HepG2 (cell line): ENCODE measurements around the gene LSM14B. TPM values are rescaled to one million over a fixed set of nuclear protein-coding genes. Genes with fewer than 3 reads are reported as not detected.
"Not testable (repeated sequence)": the region's sequence is repeated elsewhere in the genome, so short reads cannot be mapped to it uniquely, and the experiment has no call there.

Experiments used
- BHLHE40 ChIP-seq: IDR thresholded peaks from 2 replicates; pipeline ENCODE4 v1.6.1; 2011; ENCODE audit warnings: low read length, improper control_type of control experiment
- ELF3 ChIP-seq: IDR thresholded peaks from 2 replicates; pipeline ENCODE4 v1.6.1; 2016; ENCODE audit warnings: missing genetic modification reagents, missing compliant biosample characterization
- FOXO1 ChIP-seq: sonication (generic); formaldehyde crosslinking; IDR thresholded peaks from 2 replicates; pipeline ENCODE4 v1.4.0; 2020; ENCODE audit warnings: missing genetic modification reagents
- GABPB1 ChIP-seq: IDR thresholded peaks from 2 replicates; pipeline ENCODE4 v1.6.1; 2016; ENCODE audit warnings: mild to moderate bottlenecking, missing genetic modification reagents, moderate library complexity, missing compliant biosample characterization
- GATAD2A ChIP-seq: IDR thresholded peaks from 2 replicates; pipeline ENCODE4 v1.6.1; 2016
- ISL2 ChIP-seq: sonication (generic); formaldehyde crosslinking; IDR thresholded peaks from 2 replicates; pipeline ENCODE4 v1.5.0; 2020; ENCODE audit warnings: missing genetic modification reagents
- PHF21A ChIP-seq: sonication (generic); formaldehyde crosslinking; IDR thresholded peaks from 2 replicates; pipeline ENCODE4 v1.5.0; 2020; ENCODE audit warnings: mild to moderate bottlenecking, missing genetic modification reagents
- POGZ ChIP-seq: sonication (generic); formaldehyde crosslinking; IDR thresholded peaks from 2 replicates; pipeline ENCODE4 v1.4.0; 2020; ENCODE audit warnings: mild to moderate bottlenecking, missing genetic modification reagents
- SALL1 ChIP-seq: sonication (generic); formaldehyde crosslinking; IDR thresholded peaks from 2 replicates; pipeline ENCODE4 v1.8.0; 2022; ENCODE audit warnings: mild to moderate bottlenecking, missing genetic modification reagents
- SAP130 ChIP-seq: IDR thresholded peaks from 2 replicates; pipeline ENCODE4 v1.6.1; 2016; ENCODE audit warnings: low read depth
- SOX6 ChIP-seq, 2 experiments: fragments of 450-650 bp in 1 of 2; sonication (generic) in 1 of 2; formaldehyde crosslinking in 1 of 2; IDR thresholded peaks; 2 replicates each; pipeline versions ENCODE4 v1.4.0 to v1.6.1; 2017 to 2020; ENCODE audit warnings: antibody characterized with exemption in 1 of 2, mild to moderate bottlenecking in 1 of 2, missing genetic modification reagents in 1 of 2
- TBX3 ChIP-seq: fragments of 450-650 bp; IDR thresholded peaks from 2 replicates; pipeline ENCODE4 v1.6.1; 2017; ENCODE audit warnings: antibody characterized with exemption, mild to moderate bottlenecking, inconsistent platforms, borderline replicate concordance
- ZNF460 ChIP-seq: sonication (generic); formaldehyde crosslinking; IDR thresholded peaks from 2 replicates; pipeline ENCODE4 v1.5.1; 2020; ENCODE audit warnings: missing genetic modification reagents, mild to moderate bottlenecking, borderline replicate concordance
- ZNF770 ChIP-seq: sonication (generic); formaldehyde crosslinking; IDR thresholded peaks from 2 replicates; pipeline ENCODE4 v1.5.0; 2020; ENCODE audit warnings: mild to moderate bottlenecking, missing genetic modification reagents
- polyA plus RNA-seq, 8 experiments: library from polyadenylated mRNA; depleted of rRNA in 3 of 8; stranded (reverse) in 7 of 8; unstranded in 1 of 8; fragments of >200 nt; fragmentation: Illumina TruSeq in 4 of 8; extraction: Trizol in 4 of 8; gene quantifications; 2 replicates each; pipeline versions ENCODE4 v1.2.1 to v1.2.3, GENCODE V29; 2011 to 2016; ENCODE audit warnings: low read depth in 4 of 8, missing spikeins in 1 of 8, mixed read lengths in 1 of 8; ENCODE audit not compliant: insufficient read depth in 1 of 8
- total RNA-seq, 5 experiments: library from RNA; depleted of rRNA; stranded (reverse); fragments of >200 nt; fragmentation: Illumina TruSeq; extraction: Trizol; gene quantifications; 2 replicates each; pipeline ENCODE4 v1.2.3, GENCODE V29; 2016; ENCODE audit warnings: low read depth in 1 of 5
- TF ChIP-seq, protein P1 (sequence below), 2 experiments: fragments of 450-650 bp in 1 of 2; sonication (generic) in 1 of 2; formaldehyde crosslinking in 1 of 2; IDR thresholded peaks; 2 replicates each; pipeline versions ENCODE4 v1.6.1 to v1.8.0; 2016 to 2022; ENCODE audit warnings: antibody characterized with exemption in 1 of 2, mild to moderate bottlenecking in 1 of 2, missing genetic modification reagents in 1 of 2
- TF ChIP-seq, protein P2 (sequence below): IDR thresholded peaks from 2 replicates; pipeline ENCODE4 v1.6.1; 2018; ENCODE audit warnings: missing genetic modification reagents, mild to moderate bottlenecking, missing compliant biosample characterization

LSM14B gene
- total and polyA plus RNA-seq, 2 of the 13 experiments (the other 11 are each of a cell fraction or from before 2014, with no cell fraction given): 43.3 to 79.2 TPM

GRCh38 chr20:62115800-62116407, 6.4 kb upstream of the LSM14B start (continued):
- TF ChIP-seq, protein P1, sequence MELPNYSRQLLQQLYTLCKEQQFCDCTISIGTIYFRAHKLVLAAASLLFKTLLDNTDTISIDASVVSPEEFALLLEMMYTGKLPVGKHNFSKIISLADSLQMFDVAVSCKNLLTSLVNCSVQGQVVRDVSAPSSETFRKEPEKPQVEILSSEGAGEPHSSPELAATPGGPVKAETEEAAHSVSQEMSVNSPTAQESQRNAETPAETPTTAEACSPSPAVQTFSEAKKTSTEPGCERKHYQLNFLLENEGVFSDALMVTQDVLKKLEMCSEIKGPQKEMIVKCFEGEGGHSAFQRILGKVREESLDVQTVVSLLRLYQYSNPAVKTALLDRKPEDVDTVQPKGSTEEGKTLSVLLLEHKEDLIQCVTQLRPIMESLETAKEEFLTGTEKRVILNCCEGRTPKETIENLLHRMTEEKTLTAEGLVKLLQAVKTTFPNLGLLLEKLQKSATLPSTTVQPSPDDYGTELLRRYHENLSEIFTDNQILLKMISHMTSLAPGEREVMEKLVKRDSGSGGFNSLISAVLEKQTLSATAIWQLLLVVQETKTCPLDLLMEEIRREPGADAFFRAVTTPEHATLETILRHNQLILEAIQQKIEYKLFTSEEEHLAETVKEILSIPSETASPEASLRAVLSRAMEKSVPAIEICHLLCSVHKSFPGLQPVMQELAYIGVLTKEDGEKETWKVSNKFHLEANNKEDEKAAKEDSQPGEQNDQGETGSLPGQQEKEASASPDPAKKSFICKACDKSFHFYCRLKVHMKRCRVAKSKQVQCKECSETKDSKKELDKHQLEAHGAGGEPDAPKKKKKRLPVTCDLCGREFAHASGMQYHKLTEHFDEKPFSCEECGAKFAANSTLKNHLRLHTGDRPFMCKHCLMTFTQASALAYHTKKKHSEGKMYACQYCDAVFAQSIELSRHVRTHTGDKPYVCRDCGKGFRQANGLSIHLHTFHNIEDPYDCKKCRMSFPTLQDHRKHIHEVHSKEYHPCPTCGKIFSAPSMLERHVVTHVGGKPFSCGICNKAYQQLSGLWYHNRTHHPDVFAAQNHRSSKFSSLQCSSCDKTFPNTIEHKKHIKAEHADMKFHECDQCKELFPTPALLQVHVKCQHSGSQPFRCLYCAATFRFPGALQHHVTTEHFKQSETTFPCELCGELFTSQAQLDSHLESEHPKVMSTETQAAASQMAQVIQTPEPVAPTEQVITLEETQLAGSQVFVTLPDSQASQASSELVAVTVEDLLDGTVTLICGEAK (IDR thresholded peaks at IDR 0.05): not testable (repeated sequence)
- TF ChIP-seq, protein P1 (CRISPR knock-in tag; IDR thresholded peaks at IDR 0.05): 0 out of 2 replicates have a peak, but pooled peaks have one; percentile 47
- not testable (repeated sequence) for TF ChIP-seq SOX6 (IDR thresholded peaks at IDR 0.05)
- TF ChIP-seq SOX6 (CRISPR knock-in tag; IDR thresholded peaks at IDR 0.05) (peak; percentile 59), BHLHE40 (0 out of 2 replicates have a peak, but pooled peaks have one; percentile 44), GATAD2A (CRISPR knock-in tag) (peak; percentile 70; the same call in 1 of the 2 replicates), POGZ (CRISPR knock-in tag) (peak; percentile 76), ISL2 (0 out of 2 replicates have a peak, but pooled peaks have one; percentile 19), ZNF770 (CRISPR knock-in tag) (peak; percentile 100), FOXO1 (CRISPR knock-in tag) (peak; percentile 65), ZNF460 (CRISPR knock-in tag) (peak; percentile 73), TBX3 (peak; percentile 42; the same call in 1 of the 2 replicates), PHF21A (CRISPR knock-in tag) (peak; percentile 61; the same call in 1 of the 2 replicates), ELF3 (CRISPR knock-in tag) (0 out of 2 replicates have a peak, but pooled peaks have one; percentile 31), SAP130 (CRISPR knock-in tag) (peak; percentile 64; the same call in 1 of the 2 replicates), SALL1 (CRISPR knock-in tag) (peak; percentile 79), GABPB1 (0 out of 2 replicates have a peak, but pooled peaks have one; percentile 25)
- TF ChIP-seq, protein P2, sequence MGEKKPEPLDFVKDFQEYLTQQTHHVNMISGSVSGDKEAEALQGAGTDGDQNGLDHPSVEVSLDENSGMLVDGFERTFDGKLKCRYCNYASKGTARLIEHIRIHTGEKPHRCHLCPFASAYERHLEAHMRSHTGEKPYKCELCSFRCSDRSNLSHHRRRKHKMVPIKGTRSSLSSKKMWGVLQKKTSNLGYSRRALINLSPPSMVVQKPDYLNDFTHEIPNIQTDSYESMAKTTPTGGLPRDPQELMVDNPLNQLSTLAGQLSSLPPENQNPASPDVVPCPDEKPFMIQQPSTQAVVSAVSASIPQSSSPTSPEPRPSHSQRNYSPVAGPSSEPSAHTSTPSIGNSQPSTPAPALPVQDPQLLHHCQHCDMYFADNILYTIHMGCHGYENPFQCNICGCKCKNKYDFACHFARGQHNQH (CRISPR knock-in tag): peak; percentile 45; the same call in 1 of the 2 replicates
